Testis (tissue), 3 donors: ENCODE measurements around the gene CISD3. TPM values are rescaled to one million over a fixed set of nuclear protein-coding genes. Genes with fewer than 3 reads are reported as not detected.

Experiments
- DNase-seq: peaks from one replicate; pipeline ENCODE4 v3.0.0-alpha.2; 2019
- H3K27ac ChIP-seq, 2 donors: fragments of 200-600 bp; sonication (generic); one replicate each; pipeline ENCODE4 v1.5.1; 2019
- H3K27me3 ChIP-seq: fragments of 200-600 bp; sonication (generic); one replicate; pipeline ENCODE4 v1.5.1; 2019
- H3K36me3 ChIP-seq: fragments of 200-600 bp; sonication (generic); one replicate; pipeline ENCODE4 v1.5.1; 2017; ENCODE audit warnings: low read depth; ENCODE audit errors: missing control alignments
- H3K4me1 ChIP-seq: fragments of 200-600 bp; sonication (generic); one replicate; pipeline ENCODE4 v1.5.1; 2019
- H3K4me3 ChIP-seq, 2 donors: fragments of 200-600 bp; sonication (generic); one replicate each; pipeline ENCODE4 v1.5.1; 2017 to 2019
- H3K9me3 ChIP-seq: fragments of 200-600 bp; sonication (generic); one replicate; pipeline ENCODE4 v1.5.1; 2017
- POLR2A ChIP-seq: fragments of 450-650 bp; IDR thresholded peaks from one replicate; pipeline ENCODE4 v1.6.1; 2017; ENCODE audit warnings: antibody characterized with exemption, mild to moderate bottlenecking, moderate library complexity
- WGBS, 2 donors: methylation state at CpG; one replicate each; pipeline ENCODE4 v1.1.5; 2018; 5-methylcytosine and 5-hydroxymethylcytosine counted together
- intact Hi-C: fragments of 100-400 bp; cut with DNase I; formaldehyde crosslinking; loops from one replicate; pipeline ENCODE4 v1.15.1; 2023; ENCODE audit warnings: low total_unique reads
- polyA plus RNA-seq: library from polyadenylated mRNA; stranded (reverse); fragments of 350-450 nt; fragmentation: Illumina TruSeq; extraction: RNeasy Lipid Tissue Mini Kit (QIAGEN cat#74804); gene quantifications from one replicate; pipeline ENCODE4 v1.2.3, GENCODE V29; 2014; ENCODE audit warnings: low read depth, low replicate concordance; ENCODE audit not compliant: insufficient read depth
- total RNA-seq, 2 donors: library from RNA; depleted of rRNA; stranded (reverse); fragments of >200 nt; gene quantifications; one replicate each; pipeline ENCODE4 v1.2.3, GENCODE V29; 2016
- TF ChIP-seq, protein P1 (sequence below), 3 experiments: fragments of 450-650 bp in 2 of 3; fragments of 200-600 bp in 1 of 3; sonication (generic) in 1 of 3; IDR thresholded peaks; one replicate each; pipeline ENCODE4 v1.5.1; 2016 to 2019; ENCODE audit warnings: antibody characterized with exemption in 3 of 3, mild to moderate bottlenecking in 2 of 3, moderate library complexity in 1 of 3

Gene CISD3
- total and polyA plus RNA-seq, 3 donors from 2014 or later: 13.9 to 25.7 (median 14.3) TPM

DNA sequence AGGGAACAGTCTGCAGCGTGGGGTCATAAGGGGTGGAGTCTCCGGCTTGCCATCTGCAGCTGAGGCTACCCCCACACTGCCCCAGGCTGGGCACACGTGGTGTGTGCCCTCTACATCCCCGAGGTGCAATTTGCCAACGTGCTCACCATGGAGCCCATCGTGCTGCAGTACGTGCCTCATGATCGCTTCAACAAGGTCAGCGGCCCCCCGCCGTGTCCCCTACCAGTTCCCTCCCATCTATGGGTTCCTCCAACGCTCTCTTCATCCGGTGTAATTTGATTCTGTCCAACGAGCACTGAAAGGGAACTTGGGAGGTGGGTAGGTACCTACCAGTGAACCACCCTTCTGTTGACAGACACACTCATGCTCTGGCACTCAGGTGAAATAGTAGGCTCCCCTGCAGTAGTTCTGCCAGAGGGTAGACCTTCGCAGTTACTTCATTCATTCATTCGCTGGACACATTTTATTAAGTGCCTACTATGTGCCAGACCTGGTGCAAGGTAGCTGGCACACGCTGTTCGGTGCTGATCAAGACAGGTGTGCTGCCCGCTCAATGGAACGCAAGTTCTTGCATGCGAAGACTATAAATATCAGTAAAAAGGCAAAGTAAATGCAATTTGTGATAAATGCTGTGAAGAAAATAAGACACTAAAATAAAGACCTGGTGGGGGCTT is 22.3 kb upstream of the CISD3 start:
- H3K36me3 ChIP-seq: no peaks in the 10 kb centered on the region
- peak; percentile 47 for DNase-seq
- H3K4me1 ChIP-seq: peaks cover 22% of the 10 kb centered on the region
- intact Hi-C loops: no loop called here
- no peak overlapping the region for H3K4me3 ChIP-seq
- no peak overlapping the region for H3K27ac ChIP-seq
- 66 to 70% methylated on average over 20 to 21 of the region's 21 CpGs for WGBS, 2 donors
- H3K9me3 ChIP-seq: no peaks in the 10 kb centered on the region
- TF ChIP-seq, protein P1, sequence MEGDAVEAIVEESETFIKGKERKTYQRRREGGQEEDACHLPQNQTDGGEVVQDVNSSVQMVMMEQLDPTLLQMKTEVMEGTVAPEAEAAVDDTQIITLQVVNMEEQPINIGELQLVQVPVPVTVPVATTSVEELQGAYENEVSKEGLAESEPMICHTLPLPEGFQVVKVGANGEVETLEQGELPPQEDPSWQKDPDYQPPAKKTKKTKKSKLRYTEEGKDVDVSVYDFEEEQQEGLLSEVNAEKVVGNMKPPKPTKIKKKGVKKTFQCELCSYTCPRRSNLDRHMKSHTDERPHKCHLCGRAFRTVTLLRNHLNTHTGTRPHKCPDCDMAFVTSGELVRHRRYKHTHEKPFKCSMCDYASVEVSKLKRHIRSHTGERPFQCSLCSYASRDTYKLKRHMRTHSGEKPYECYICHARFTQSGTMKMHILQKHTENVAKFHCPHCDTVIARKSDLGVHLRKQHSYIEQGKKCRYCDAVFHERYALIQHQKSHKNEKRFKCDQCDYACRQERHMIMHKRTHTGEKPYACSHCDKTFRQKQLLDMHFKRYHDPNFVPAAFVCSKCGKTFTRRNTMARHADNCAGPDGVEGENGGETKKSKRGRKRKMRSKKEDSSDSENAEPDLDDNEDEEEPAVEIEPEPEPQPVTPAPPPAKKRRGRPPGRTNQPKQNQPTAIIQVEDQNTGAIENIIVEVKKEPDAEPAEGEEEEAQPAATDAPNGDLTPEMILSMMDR (IDR thresholded peaks at IDR 0.05): no peak
- no peak for TF ChIP-seq POLR2A
- no peaks in the 10 kb centered on the region for H3K27me3 ChIP-seq

DNA sequence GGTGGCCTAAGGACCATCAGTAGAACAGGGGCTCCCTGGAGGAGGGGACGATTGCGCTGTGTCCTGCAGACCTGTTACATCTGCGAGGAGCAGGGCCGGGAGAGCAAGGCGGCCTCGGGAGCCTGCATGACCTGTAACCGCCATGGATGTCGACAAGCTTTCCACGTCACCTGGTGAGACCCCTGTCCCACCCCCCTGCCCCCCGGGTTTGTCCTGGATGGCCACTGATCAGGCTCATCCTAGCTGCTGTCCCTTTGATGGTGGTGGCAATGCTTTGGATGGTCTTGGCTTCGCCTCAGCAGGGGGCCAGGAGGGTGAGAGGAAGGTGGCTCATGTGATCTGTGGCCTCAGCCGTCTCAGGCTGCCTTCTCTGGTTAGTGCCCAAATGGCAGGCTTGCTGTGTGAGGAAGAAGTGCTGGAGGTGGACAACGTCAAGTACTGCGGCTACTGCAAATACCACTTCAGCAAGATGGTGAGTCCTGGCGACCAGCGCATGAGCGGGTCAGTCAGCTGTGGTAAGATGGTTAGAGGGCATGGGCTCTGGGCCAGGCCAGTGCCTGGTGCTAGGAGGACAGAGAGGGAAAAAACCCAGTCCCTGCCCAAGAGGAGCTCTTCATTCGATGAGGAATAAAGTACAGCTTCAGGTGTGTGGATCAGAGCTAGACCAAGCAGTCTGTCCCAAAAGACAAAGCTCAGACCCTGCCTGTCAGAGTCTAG is 20.9 kb upstream of the CISD3 start:
- Histone ChIP-seq H3K4me3 (no peak overlapping the region), H3K9me3 (no peaks in the 10 kb centered on the region), H3K27ac (no peak overlapping the region), H3K27me3 (no peaks in the 10 kb centered on the region), H3K36me3 (no peaks in the 10 kb centered on the region), H3K4me1 (peaks cover 14% of the 10 kb centered on the region)
- intact Hi-C loops: no loop called here
- DNase-seq: no peak
- TF ChIP-seq, protein P1 (IDR thresholded peaks at IDR 0.05): no peak
- no peak for TF ChIP-seq POLR2A
- WGBS, 2 donors: 88 to 94% methylated on average over 15 to 18 of the region's 18 CpGs

DNA sequence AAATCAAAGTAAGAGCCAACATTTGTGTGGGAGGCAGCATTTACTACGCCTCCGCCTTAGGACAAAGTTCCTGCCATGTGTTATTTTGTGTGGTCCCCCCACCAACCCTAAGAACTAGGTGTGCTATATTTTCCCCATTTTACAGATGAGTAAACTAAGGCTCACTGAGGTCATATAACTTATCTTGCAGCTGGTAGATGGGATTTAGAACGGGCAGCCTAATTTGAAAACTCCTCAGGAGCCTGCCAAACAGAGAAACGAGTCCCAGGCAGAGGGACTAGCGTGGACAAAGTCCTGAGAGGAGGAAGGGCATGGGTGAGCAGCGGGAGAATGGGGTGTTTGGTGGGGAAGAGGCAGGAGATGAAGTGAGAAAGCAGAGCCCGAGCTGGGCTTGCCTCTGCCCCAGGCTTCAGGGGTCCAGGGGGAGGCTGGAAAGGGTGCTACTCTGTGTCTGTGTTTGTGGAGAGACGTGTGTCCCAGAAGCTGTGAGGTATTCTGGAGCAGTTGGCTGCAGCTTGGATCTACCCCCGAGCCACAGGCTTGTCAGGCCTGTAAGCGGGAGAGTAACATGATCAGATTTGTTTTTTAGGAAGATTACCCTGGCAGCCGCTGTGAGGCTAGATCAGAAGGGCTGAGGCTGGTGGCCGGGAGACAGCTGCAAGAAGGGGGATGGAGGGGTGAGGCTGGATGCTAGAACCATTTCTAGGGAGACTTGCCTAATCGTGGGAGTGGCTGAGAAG is 20.1 kb upstream of the CISD3 start:
- TF ChIP-seq, protein P1 (IDR thresholded peaks at IDR 0.05): no peak
- no peak for TF ChIP-seq POLR2A
- intact Hi-C loops: no loop called here
- H3K36me3 ChIP-seq: no peaks in the 10 kb centered on the region
- H3K9me3 ChIP-seq: no peaks in the 10 kb centered on the region
- H3K27me3 ChIP-seq: no peaks in the 10 kb centered on the region
- no peak for DNase-seq
- H3K4me3 ChIP-seq: no peak overlapping the region
- H3K27ac ChIP-seq: no peak overlapping the region
- peaks cover 14% of the 10 kb centered on the region for H3K4me1 ChIP-seq
- WGBS, 2 donors: 75 to 81% methylated on average over 13 of the region's 13 CpGs

DNA sequence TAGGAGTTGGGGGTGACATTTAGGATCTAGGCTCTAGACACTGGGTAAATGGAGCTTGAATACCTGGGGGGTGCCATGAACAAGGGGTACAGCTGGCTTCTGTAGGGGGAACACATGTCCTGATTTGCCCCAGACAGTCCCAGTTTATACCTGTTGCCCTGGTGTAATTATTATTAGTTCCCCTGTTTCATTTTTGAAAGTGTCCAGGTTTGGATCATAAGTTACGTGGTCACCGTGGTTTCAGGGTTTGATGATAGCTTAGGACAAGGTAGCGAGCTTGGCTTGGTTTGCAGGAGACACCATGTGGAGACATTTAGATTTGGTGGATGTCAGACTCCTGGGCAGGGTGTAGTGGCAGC is 19.6 kb upstream of the CISD3 start:
- Histone ChIP-seq H3K27ac (no peak overlapping the region), H3K36me3 (no peaks in the 10 kb centered on the region), H3K4me1 (peaks cover 14% of the 10 kb centered on the region), H3K9me3 (no peaks in the 10 kb centered on the region), H3K27me3 (no peaks in the 10 kb centered on the region), H3K4me3 (no peak overlapping the region)
- intact Hi-C loops: no loop called here
- TF ChIP-seq, protein P1 (IDR thresholded peaks at IDR 0.05): no peak
- no peak for TF ChIP-seq POLR2A
- WGBS, 2 donors: 93 to 97% methylated on average over 3 of the region's 3 CpGs
- no peak for DNase-seq
